Neuronal stem cell (in vitro differentiated cells): ENCODE data around the gene TRPM2.

ENCODE experiments used
- DNase-seq: peaks from one replicate; pipeline ENCODE4 v3.0.0-alpha.2; 2013; ENCODE audit warnings: low spot score
- H2AFZ ChIP-seq: one replicate; pipeline ENCODE4 v1.6.1; 2013; ENCODE audit warnings: mild to moderate bottlenecking, low read length, inconsistent platforms
- H2AK5ac ChIP-seq: 2 replicates; pipeline ENCODE4 v1.6.1; 2013; ENCODE audit warnings: low read depth, mild to moderate bottlenecking, inconsistent platforms, low read length, moderate library complexity, mixed read lengths
- H2BK120ac ChIP-seq: 2 replicates; pipeline ENCODE4 v1.6.1; 2013; ENCODE audit warnings: low read depth, mild to moderate bottlenecking, inconsistent platforms, low read length, moderate library complexity, mixed read lengths
- H2BK12ac ChIP-seq: one replicate; pipeline ENCODE4 v1.6.1; 2013; ENCODE audit warnings: low read length, inconsistent platforms
- H2BK15ac ChIP-seq: 2 replicates; pipeline ENCODE4 v1.6.1; 2013; ENCODE audit warnings: mild to moderate bottlenecking, low read length, inconsistent platforms, mixed read lengths
- H2BK5ac ChIP-seq: one replicate; pipeline ENCODE4 v1.6.1; 2013; ENCODE audit warnings: inconsistent platforms, mild to moderate bottlenecking, low read length, moderate library complexity
- H3K14ac ChIP-seq: one replicate; pipeline ENCODE4 v1.6.1; 2013; ENCODE audit warnings: low read length, inconsistent platforms
- H3K18ac ChIP-seq: 2 replicates; pipeline ENCODE4 v1.6.1; 2013; ENCODE audit warnings: low read length, inconsistent platforms
- H3K23ac ChIP-seq: 2 replicates; pipeline ENCODE4 v1.6.1; 2013; ENCODE audit warnings: low read depth, mild to moderate bottlenecking, mixed read lengths, low read length, inconsistent platforms; ENCODE audit not compliant: poor library complexity
- H3K27ac ChIP-seq: replicated peaks from 3 replicates; pipeline ENCODE4 v1.5.1; 2013; ENCODE audit warnings: low read length, inconsistent platforms
- H3K27me3 ChIP-seq, 3 experiments: 2 replicates each; pipeline ENCODE4 v1.6.1; 2013; ENCODE audit warnings: low read length in 3 of 3, mild to moderate bottlenecking in 2 of 3, inconsistent platforms in 1 of 3, low read depth in 1 of 3, mixed read lengths in 1 of 3, moderate library complexity in 1 of 3; ENCODE audit not compliant: control insufficient read depth in 3 of 3, insufficient read depth in 3 of 3
- H3K36me3 ChIP-seq, 2 donors: replicated peaks in 1 of 2; 2 replicates each; pipeline ENCODE4 v1.6.1; 2013; ENCODE audit warnings: low read length in 2 of 2; ENCODE audit not compliant: control insufficient read depth in 2 of 2, insufficient read depth in 2 of 2
- H3K4ac ChIP-seq: 2 replicates; pipeline ENCODE4 v1.6.1; 2013; ENCODE audit warnings: inconsistent platforms, mild to moderate bottlenecking, low read length, moderate library complexity
- H3K4me1 ChIP-seq, 2 donors: 1 replicate in 1 of 2; 2 replicates in 1 of 2; pipeline ENCODE4 v1.6.1; 2013; ENCODE audit warnings: low read length in 2 of 2, low read depth in 1 of 2; ENCODE audit not compliant: control insufficient read depth in 2 of 2, insufficient read depth in 1 of 2
- H3K4me2 ChIP-seq: one replicate; pipeline ENCODE4 v1.6.1; 2013; ENCODE audit warnings: mild to moderate bottlenecking, low read length, inconsistent platforms; ENCODE audit not compliant: insufficient read depth, poor library complexity, severe bottlenecking
- H3K4me3 ChIP-seq, 2 donors: 2 replicates each; pipeline ENCODE4 v1.5.1; 2013; ENCODE audit warnings: low read length in 2 of 2, mild to moderate bottlenecking in 2 of 2, inconsistent platforms in 1 of 2, moderate library complexity in 1 of 2
- H3K79me1 ChIP-seq: one replicate; pipeline ENCODE4 v1.6.1; 2013; ENCODE audit warnings: low read depth, mild to moderate bottlenecking, inconsistent platforms, low read length, moderate library complexity
- H3K9ac ChIP-seq: one replicate; pipeline ENCODE4 v1.6.1; 2013; ENCODE audit warnings: mild to moderate bottlenecking, low read depth, low read length, inconsistent platforms; ENCODE audit not compliant: poor library complexity
- H3K9me3 ChIP-seq, 2 donors: replicated peaks in 1 of 2; 2 replicates each; pipeline versions ENCODE3 to v1.6.1; 2013; ENCODE audit warnings: low read length in 2 of 2, mild to moderate bottlenecking in 2 of 2, inconsistent platforms in 1 of 2, low read depth in 1 of 2, mixed read lengths in 1 of 2, moderate library complexity in 1 of 2; ENCODE audit not compliant: control insufficient read depth in 2 of 2, insufficient read depth in 1 of 2
- H4K8ac ChIP-seq: one replicate; pipeline ENCODE4 v1.6.1; 2013; ENCODE audit warnings: low read depth, mild to moderate bottlenecking, inconsistent platforms, low read length, moderate library complexity
- H4K91ac ChIP-seq: one replicate; pipeline ENCODE4 v1.6.1; 2013; ENCODE audit warnings: low read length, low read depth, mild to moderate bottlenecking, inconsistent platforms; ENCODE audit not compliant: poor library complexity
- WGBS, 2 donors: extraction: QIAGEN DNeasy Blood & Tissue Kit; methylation state at CpG; one replicate each; pipeline ENCODE4 v1.1.7; 2013; ENCODE audit warnings: missing lambda C conversion rate in 2 of 2, mixed read lengths in 1 of 2; ENCODE audit not compliant: insufficient read length in 2 of 2, insufficient replicate concordance in 1 of 2; ENCODE audit errors: extremely low coverage in 2 of 2; 5-methylcytosine and 5-hydroxymethylcytosine counted together

TRPM2 gene

GRCh38 chr21:44483288-44484237 lies 130.1 kb downstream of the TRPM2 start:
- H3K27me3 ChIP-seq = peaks cover 0 to 10% (median 2%) of the 10 kb centered on the region in 3 experiments
- H2BK5ac ChIP-seq = no peak overlapping the region
- H3K27ac ChIP-seq = no peak overlapping the region
- H2AK5ac ChIP-seq = no peak overlapping the region
- H3K23ac ChIP-seq = peak overlapping the region; percentile 16
- no peak overlapping the region for H2AFZ ChIP-seq
- DNase-seq = no peak
- H2BK15ac ChIP-seq = no peak overlapping the region
- no peaks in the 10 kb centered on the region for H3K36me3 ChIP-seq
- H3K9ac ChIP-seq = no peak overlapping the region
- no peak overlapping the region for H3K4me3 ChIP-seq
- H3K18ac ChIP-seq = no peak overlapping the region
- H3K4me1 ChIP-seq = no peaks in the 10 kb centered on the region
- no peak overlapping the region for H4K91ac ChIP-seq
- H2BK12ac ChIP-seq = no peak overlapping the region
- H3K79me1 ChIP-seq = no peaks in the 10 kb centered on the region
- H3K4me2 ChIP-seq = no peak overlapping the region
- H3K4ac ChIP-seq = no peak overlapping the region
- H3K14ac ChIP-seq = no peak overlapping the region
- no CpG with 5 or more reads among the region's 28 CpGs for WGBS, 2 donors
- no peak overlapping the region for H2BK120ac ChIP-seq
- peaks cover 0 to 3% of the 10 kb centered on the region in 2 donors for H3K9me3 ChIP-seq
- H4K8ac ChIP-seq = no peak overlapping the region

DNA sequence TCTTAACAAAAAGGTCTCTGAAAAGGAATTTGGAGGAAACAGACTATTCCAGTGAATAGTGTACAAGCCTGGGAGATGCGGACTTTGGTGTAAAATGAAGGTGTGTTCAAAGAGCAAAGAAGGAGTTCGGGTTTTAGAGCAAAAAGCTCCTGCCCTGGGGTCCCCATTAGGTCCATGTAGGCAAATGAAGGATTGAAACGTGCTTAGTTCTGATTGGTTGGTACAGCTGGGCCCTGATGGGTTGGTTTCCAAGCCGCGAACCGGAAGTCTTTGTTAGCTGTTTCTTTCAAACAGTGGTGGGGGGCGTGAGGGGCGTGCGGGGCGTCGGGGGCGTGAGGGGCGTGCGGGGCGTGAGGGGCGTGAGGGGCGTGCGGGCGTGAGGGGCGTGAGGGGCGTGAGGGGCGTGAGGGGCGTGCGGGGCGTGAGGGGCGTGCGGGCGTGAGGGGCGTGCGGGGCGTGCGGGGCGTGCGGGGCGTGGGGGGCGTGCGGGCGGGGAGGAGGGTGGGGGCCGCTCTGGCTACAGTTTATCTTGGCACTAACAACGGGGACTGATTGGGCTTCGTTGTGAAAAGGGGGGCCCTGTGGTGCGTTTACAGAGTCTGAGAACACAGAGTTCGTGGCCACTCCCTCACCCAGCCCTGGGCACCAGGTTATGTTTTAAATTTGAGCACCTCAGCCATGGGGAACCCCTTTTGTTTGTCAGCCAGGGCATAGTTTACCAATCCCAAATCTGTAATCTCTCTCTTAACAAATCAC lies 131.3 kb downstream of the TRPM2 start:
- H3K27ac ChIP-seq = no peak overlapping the region
- H2BK120ac ChIP-seq = no peak overlapping the region
- no peak overlapping the region for H2BK15ac ChIP-seq
- no peaks in the 10 kb centered on the region for H3K79me1 ChIP-seq
- no peak overlapping the region for H2AFZ ChIP-seq
- no peak overlapping the region for H4K91ac ChIP-seq
- peaks cover 0 to 5% of the 10 kb centered on the region in 2 donors for H3K9me3 ChIP-seq
- no peak overlapping the region for H3K4ac ChIP-seq
- H3K18ac ChIP-seq = peak overlapping the region; percentile 46
- no peak overlapping the region for H2AK5ac ChIP-seq
- no peak overlapping the region for H3K4me2 ChIP-seq
- no peak overlapping the region for H3K4me3 ChIP-seq
- H4K8ac ChIP-seq = no peak overlapping the region
- no peak overlapping the region for H3K9ac ChIP-seq
- WGBS, 2 donors = no CpG with 5 or more reads among the region's 43 CpGs
- peaks cover 0 to 10% (median 0%) of the 10 kb centered on the region in 3 experiments for H3K27me3 ChIP-seq
- H2BK12ac ChIP-seq = no peak overlapping the region
- DNase-seq = no peak
- H3K23ac ChIP-seq = no peak overlapping the region
- H3K36me3 ChIP-seq = no peaks in the 10 kb centered on the region
- H3K4me1 ChIP-seq = no peaks in the 10 kb centered on the region
- no peak overlapping the region for H2BK5ac ChIP-seq
- H3K14ac ChIP-seq = no peak overlapping the region

DNA sequence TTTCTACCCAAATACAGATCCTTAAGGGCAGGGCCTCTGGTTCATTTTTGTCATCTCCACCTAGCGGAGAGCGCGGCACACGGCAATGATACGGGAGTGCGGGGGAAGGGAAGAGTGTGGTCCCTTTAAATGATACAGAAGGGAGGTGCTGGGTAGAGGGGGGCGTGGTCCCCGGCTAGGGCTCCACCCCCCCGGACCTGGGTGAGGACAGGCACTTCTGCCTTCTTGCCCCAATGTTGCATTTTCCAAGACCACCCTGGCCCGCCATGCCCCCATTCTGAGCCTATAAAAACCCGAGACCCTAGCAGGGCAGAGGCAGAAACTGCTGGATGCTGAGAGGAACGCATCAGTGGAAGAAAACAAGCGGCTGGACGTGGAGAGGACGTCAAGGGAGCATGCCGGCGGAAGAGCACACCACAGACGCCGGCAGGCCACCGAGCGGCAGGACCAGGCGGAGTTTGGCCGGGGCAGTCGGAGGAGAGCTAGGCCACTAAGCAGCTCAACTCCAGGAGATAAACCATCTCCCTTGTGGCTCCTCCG lies 131.9 kb downstream of the TRPM2 start:
- H2AFZ ChIP-seq = peak overlapping the region; percentile 80
- H3K79me1 ChIP-seq = no peaks in the 10 kb centered on the region
- no peaks in the 10 kb centered on the region for H3K36me3 ChIP-seq
- peaks cover 0 to 10% (median 0%) of the 10 kb centered on the region in 3 experiments for H3K27me3 ChIP-seq
- H3K9ac ChIP-seq = peak overlapping the region; percentile 46
- no peak overlapping the region for H3K14ac ChIP-seq
- H2BK15ac ChIP-seq = peak overlapping the region; percentile 27
- no peak overlapping the region for H4K91ac ChIP-seq
- no peak overlapping the region for H2AK5ac ChIP-seq
- H2BK120ac ChIP-seq = no peak overlapping the region
- peak overlapping the region; percentile 54 to 75 for H3K4me3 ChIP-seq
- H3K4me1 ChIP-seq = no peaks in the 10 kb centered on the region
- no peak overlapping the region for H2BK12ac ChIP-seq
- peak overlapping the region; percentile 21 for H3K23ac ChIP-seq
- no peak overlapping the region for H3K27ac ChIP-seq
- no peak overlapping the region for H4K8ac ChIP-seq
- peak; percentile 29 for DNase-seq
- no peak overlapping the region for H2BK5ac ChIP-seq
- H3K9me3 ChIP-seq = peaks cover 0 to 5% of the 10 kb centered on the region in 2 donors
- peak overlapping the region; percentile 0 for H3K18ac ChIP-seq
- WGBS, 2 donors = no CpG with 5 or more reads among the region's 25 CpGs
- H3K4ac ChIP-seq = no peak overlapping the region
- peak overlapping the region; percentile 46 for H3K4me2 ChIP-seq
